Activated naive CD8-positive, alpha-beta T cell treated with anti-CD3 and anti-CD28 coated beads, Interleukin-2, amount 10 ng/mL, durations not matched to agents 7 days and 5 days (primary cell): ENCODE data around the gene RASAL2. TPM values are rescaled to one million over a fixed set of nuclear protein-coding genes. Genes with fewer than 3 reads are reported as not detected.
"Not testable (repeated sequence)": the region's sequence is repeated elsewhere in the genome, so short reads cannot be mapped to it uniquely, and the experiment has no call there.

ENCODE experiments used
- ATAC-seq: fragments of 150-1000 bp; cut with Tn5 transposase; one replicate; pipeline ENCODE4 v1.10.0; 2021; ENCODE audit warnings: low read depth, moderate library complexity
- POLR2A ChIA-PET: fragments of 350-600 bp; sonication (Branson Sonifier 250); formaldehyde crosslinking; loops from one replicate; lab custom pipeline; 2021; ENCODE audit warnings: antibody characterized with exemption; lab: Charles Lee
- DNase-seq: peaks from one replicate; pipeline ENCODE4 v3.0.0; 2021
- H3K27ac Mint-ChIP-seq: one replicate; pipeline ENCODE4 v1.8.0; 2022; ENCODE audit warnings: mild to moderate bottlenecking, mixed read lengths
- H3K27me3 Mint-ChIP-seq: one replicate; pipeline ENCODE4 v1.8.0; 2022; ENCODE audit warnings: mild to moderate bottlenecking, moderate library complexity, mixed read lengths
- H3K36me3 Mint-ChIP-seq: one replicate; pipeline ENCODE4 v1.8.0; 2021; ENCODE audit warnings: mild to moderate bottlenecking, mixed read lengths
- H3K4me1 Mint-ChIP-seq: one replicate; pipeline ENCODE4 v1.8.0; 2021; ENCODE audit warnings: mixed read lengths
- H3K4me3 Mint-ChIP-seq: one replicate; pipeline ENCODE4 v1.8.0; 2022; ENCODE audit warnings: mild to moderate bottlenecking, moderate library complexity, mixed read lengths
- H3K9me3 Mint-ChIP-seq: one replicate; pipeline ENCODE4 v1.8.0; 2021; ENCODE audit warnings: mixed read lengths
- total RNA-seq, 2 experiments: library from RNA; stranded (reverse); gene quantifications; one replicate each; pipeline ENCODE4 v1.2.3, GENCODE V29; 2021

RASAL2 gene
- total RNA-seq, 2 experiments from 2014 or later: 0.06 to 0.11 TPM

DNA sequence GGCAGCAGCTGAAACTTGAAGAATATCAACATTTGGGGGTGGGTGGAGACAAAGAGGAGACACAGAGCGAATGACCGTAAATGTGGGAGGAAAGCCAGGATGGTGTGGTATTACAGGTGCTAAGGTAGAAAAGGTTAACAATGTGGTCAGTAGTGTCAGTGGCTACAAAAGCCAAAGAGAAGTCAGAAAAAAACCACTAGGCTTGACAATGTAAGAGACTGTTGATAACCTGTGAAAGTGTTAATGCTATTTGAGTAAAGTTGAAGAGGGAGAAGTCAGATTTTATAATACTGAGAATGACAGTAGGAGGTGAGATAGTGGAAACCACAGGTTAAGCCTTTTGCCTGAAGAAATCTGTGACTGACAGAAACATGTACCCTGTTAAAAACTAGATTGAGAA is 282.1 kb downstream of the RASAL2 start:
- no peaks in the 10 kb centered on the region for H3K9me3 Mint-ChIP-seq
- ATAC-seq (no peak), DNase-seq (no peak)
- peaks cover 10% of the 10 kb centered on the region for H3K27me3 Mint-ChIP-seq
- no peaks in the 10 kb centered on the region for H3K36me3 Mint-ChIP-seq
- POLR2A ChIA-PET: no interaction called here
- no peaks in the 10 kb centered on the region for H3K4me1 Mint-ChIP-seq
- no peak overlapping the region for H3K4me3 Mint-ChIP-seq
- H3K27ac Mint-ChIP-seq: no peak overlapping the region

- H3K27me3 Mint-ChIP-seq: peaks cover 9% of the 10 kb centered on the region
- POLR2A ChIA-PET: no interaction called here
- DNase-seq: no peak
- no peak overlapping the region for H3K27ac Mint-ChIP-seq
- H3K9me3 Mint-ChIP-seq: no peaks in the 10 kb centered on the region
- no peaks in the 10 kb centered on the region for H3K4me1 Mint-ChIP-seq
- ATAC-seq: no peak
- H3K4me3 Mint-ChIP-seq: no peak overlapping the region
- H3K36me3 Mint-ChIP-seq: no peaks in the 10 kb centered on the region
Measured at GRCh38 chr1:178379807-178380206, 285.9 kb downstream of the RASAL2 start.

DNA sequence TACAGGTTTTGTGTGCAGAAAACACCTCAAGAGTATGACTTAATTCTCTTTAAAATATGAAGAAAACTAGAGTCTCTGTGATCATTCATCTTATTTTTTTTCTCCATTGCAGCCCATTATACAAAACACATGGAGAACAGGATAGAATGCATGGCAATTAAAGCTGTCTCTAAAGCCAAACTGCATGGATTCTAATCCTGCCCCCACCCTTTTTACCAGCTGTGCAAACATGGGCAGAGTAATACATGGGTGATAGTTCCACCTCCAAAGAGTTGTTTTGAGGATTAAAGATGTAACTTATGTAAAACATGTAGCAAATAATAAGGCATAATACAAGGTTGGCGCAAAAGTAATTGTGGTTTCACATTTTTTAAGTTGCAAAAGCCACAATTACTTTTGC is 288.5 kb downstream of the RASAL2 start:
- H3K9me3 Mint-ChIP-seq: no peaks in the 10 kb centered on the region
- ATAC-seq (no peak), DNase-seq (no peak)
- H3K4me3 Mint-ChIP-seq: no peak overlapping the region
- POLR2A ChIA-PET: no interaction called here
- no peaks in the 10 kb centered on the region for H3K36me3 Mint-ChIP-seq
- H3K27me3 Mint-ChIP-seq: peaks cover 9% of the 10 kb centered on the region
- no peaks in the 10 kb centered on the region for H3K4me1 Mint-ChIP-seq
- no peak overlapping the region for H3K27ac Mint-ChIP-seq

- ATAC-seq: no peak
- Mint-ChIP-seq H3K9me3 (no peaks in the 10 kb centered on the region), H3K4me3 (no peak overlapping the region), H3K36me3 (no peaks in the 10 kb centered on the region), H3K27ac (no peak overlapping the region), H3K27me3 (peaks cover 5% of the 10 kb centered on the region), H3K4me1 (no peaks in the 10 kb centered on the region)
- POLR2A ChIA-PET: no interaction called here
- no peak for DNase-seq
Measured at GRCh38 chr1:178385662-178386061, 291.8 kb downstream of the RASAL2 start.

DNA sequence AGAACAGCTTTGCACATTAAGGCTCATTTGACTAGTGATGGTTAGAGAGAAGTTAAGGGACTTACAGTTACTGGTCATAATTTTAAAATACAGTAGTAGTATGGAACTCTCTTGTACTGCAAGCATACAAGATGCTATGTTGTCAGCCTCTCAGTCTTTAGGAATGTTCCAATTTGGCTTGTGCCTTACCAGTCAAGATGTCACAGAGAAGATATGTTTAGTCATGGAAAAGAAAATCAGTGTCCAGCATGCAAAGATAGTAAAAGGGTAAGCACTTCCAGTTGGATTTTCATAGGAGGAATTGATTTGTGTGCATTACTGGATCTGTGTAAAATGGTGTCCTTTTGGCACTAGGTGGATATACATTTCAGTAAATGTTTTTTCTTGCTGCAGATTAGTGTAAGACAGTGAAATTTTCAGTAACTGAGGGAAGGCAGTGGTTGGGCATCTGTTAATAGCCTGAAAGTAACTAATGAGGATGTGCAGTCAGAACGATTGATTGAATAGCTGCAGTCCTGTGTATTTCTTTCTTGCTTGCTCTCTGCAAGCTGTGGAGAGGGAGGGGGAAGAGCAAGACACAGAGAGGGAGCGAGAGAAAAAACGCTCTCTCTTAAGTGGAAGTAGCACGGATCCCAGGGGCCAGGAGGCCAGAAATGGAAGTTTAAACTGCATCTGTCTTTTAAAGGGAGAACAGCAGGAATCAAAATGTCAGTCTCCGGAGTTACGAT is 294.7 kb downstream of the RASAL2 start:
- ATAC-seq: no peak
- Mint-ChIP-seq H3K4me1 (no peaks in the 10 kb centered on the region), H3K27me3 (no peaks in the 10 kb centered on the region), H3K9me3 (no peaks in the 10 kb centered on the region), H3K36me3 (no peaks in the 10 kb centered on the region), H3K4me3 (no peak overlapping the region), H3K27ac (no peak overlapping the region)
- DNase-seq: no peak
- POLR2A ChIA-PET: no interaction called here

DNA sequence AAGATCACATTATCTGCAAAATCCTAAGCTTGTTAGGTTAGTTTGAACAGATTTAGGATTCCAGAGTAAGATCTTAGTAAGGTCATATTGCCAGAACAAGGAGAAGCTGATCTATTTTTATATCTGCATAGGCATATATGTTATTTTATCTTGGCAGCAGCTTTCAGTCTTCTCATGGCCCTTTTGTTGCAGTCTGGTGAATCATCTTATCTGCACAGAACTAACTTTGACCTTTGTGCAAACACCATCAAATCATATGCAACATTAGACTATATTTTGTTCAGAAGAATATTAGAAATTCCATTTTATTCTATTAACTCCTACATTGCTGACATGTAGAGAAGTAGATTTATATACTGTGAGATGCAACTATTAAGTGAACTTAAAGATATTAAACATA is 295.5 kb downstream of the RASAL2 start:
- ATAC-seq: no peak
- POLR2A ChIA-PET: no interaction called here
- no peaks in the 10 kb centered on the region for H3K9me3 Mint-ChIP-seq

DNA sequence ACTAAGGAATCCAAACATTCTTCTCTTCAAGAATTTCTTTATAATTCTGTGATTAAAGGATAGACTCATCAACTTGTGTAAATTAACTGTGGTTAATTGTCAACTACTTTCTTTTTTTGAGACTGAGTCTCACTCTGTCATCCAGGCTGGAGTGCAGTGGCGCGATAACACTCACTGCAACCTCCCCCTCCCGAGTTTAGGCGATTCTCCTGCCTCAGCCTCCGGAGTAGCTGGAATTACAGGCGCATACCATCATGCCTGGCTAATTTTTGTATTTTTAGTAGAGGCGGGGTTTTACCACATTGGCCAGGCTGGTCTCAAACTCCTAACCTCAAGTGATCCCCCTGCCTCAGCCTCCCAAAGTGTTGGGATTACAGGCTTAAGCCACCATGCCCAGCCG is 296.4 kb downstream of the RASAL2 start:
- H3K27ac Mint-ChIP-seq, ATAC-seq, H3K27me3 Mint-ChIP-seq, H3K4me3 Mint-ChIP-seq, POLR2A ChIA-PET, DNase-seq, H3K9me3 Mint-ChIP-seq, H3K4me1 Mint-ChIP-seq, H3K36me3 Mint-ChIP-seq: not testable (repeated sequence)

More for the DNA sequence above, 295.5 kb downstream of the RASAL2 start:
- H3K27ac Mint-ChIP-seq: no peak overlapping the region
- H3K4me3 Mint-ChIP-seq: no peak overlapping the region
- DNase-seq: no peak
- no peaks in the 10 kb centered on the region for H3K27me3 Mint-ChIP-seq
- no peaks in the 10 kb centered on the region for H3K4me1 Mint-ChIP-seq
- no peaks in the 10 kb centered on the region for H3K36me3 Mint-ChIP-seq

DNA sequence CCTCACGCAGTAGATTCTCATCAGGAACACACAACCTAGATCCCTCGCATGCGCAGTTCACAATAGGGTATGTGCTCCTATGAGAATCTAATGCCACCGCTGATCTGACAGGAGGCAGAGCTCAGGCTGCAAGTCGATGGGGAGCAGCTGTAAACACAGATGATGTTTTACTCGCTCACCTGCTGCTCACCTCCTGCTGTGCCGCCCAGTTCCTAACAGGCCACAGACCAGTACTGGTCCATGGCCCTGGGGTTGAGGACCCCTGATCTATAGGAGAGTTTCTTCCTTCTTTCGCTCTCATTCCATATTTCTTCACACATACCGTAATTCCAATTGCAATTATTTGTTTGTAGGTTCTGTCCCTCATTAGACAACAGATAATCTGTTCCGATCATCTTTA is 299.5 kb downstream of the RASAL2 start:
- ATAC-seq: no peak
- Mint-ChIP-seq H3K27ac (no peak overlapping the region), H3K4me1 (no peaks in the 10 kb centered on the region)

DNA sequence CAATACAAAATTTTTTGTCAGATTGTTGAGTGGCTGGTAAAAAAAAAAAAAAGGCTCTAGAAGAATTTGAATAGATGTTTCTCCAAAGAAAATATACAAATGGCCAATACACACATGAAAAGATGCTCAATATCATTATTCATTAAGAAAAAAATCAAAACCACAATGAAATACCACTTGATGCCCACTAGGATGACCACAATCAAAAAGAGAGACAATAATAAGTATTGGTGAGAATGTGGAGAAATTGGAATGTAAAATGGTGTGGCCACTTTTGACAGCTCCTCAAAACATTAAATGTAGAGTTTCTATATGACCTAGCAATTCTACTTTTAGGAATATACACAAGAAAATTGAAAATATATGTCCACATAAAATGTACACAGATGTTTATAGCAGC is 302.9 kb downstream of the RASAL2 start:
- H3K36me3 Mint-ChIP-seq: no peaks in the 10 kb centered on the region
- DNase-seq (no peak), ATAC-seq (no peak)
- H3K4me1 Mint-ChIP-seq: no peaks in the 10 kb centered on the region
- peaks cover 2% of the 10 kb centered on the region for H3K27me3 Mint-ChIP-seq
- H3K27ac Mint-ChIP-seq: no peak overlapping the region
- H3K9me3 Mint-ChIP-seq: no peaks in the 10 kb centered on the region
- POLR2A ChIA-PET: no interaction called here
- H3K4me3 Mint-ChIP-seq: no peak overlapping the region

More for the DNA sequence above, 299.5 kb downstream of the RASAL2 start:
- no peaks in the 10 kb centered on the region for H3K36me3 Mint-ChIP-seq
- peaks cover 1% of the 10 kb centered on the region for H3K27me3 Mint-ChIP-seq
- no peaks in the 10 kb centered on the region for H3K9me3 Mint-ChIP-seq
- no peak for DNase-seq
- POLR2A ChIA-PET: no interaction called here
- H3K4me3 Mint-ChIP-seq: no peak overlapping the region

DNA sequence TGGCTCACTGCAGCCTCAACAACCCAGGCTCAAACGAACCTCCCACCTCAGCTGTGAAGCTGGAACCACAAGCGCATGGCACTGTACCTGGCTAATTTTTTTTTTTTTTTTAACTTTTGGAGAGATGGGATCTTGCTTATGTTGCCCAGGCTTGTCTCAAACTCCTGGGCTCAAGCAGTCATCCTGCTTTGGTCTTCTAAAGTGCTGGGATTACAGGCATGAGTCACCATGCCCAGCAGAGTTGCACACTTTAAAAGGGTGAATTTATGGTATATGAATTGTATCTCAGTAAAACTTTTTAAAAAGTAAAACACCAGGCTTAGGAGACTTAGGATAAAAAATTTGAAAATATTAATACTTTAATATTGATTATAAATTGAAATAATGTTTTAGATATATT is 303.8 kb downstream of the RASAL2 start:
- ATAC-seq (no peak), DNase-seq (no peak)
- POLR2A ChIA-PET: no interaction called here
- H3K27ac Mint-ChIP-seq: no peak overlapping the region
- H3K36me3 Mint-ChIP-seq: no peaks in the 10 kb centered on the region
- H3K27me3 Mint-ChIP-seq: peaks cover 2% of the 10 kb centered on the region
- H3K4me3 Mint-ChIP-seq: no peak overlapping the region
- H3K4me1 Mint-ChIP-seq: no peaks in the 10 kb centered on the region
- no peaks in the 10 kb centered on the region for H3K9me3 Mint-ChIP-seq

DNA sequence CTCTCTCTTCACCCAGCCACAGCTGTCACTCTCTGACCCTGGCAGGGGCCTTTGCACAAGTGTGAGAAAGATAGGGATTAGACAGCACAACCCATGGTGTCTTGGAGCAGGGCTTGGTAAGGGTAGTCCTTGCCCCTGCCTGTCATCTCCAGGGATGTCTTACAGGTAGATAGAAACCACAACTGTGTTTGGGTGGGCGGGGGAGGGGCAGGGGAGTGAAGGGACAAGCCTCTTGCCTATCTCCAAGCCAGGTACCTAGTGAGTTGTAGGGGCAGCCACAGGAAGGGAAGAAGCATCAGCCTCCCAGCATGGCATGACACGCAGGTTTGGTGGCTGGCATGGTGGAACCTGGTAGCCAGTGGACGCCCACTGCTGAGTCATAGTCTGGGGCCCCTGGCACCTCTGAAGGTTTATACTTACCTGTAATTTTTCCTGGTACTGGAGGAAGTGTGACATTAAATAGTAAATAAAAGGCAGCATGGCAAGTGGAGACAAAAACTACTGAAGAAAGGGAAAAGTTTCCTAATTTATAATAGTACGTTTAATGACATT is 305.3 kb downstream of the RASAL2 start:
- no peaks in the 10 kb centered on the region for H3K4me1 Mint-ChIP-seq
- peaks cover 2% of the 10 kb centered on the region for H3K27me3 Mint-ChIP-seq
- ATAC-seq (no peak), DNase-seq (no peak)
- no peak overlapping the region for H3K27ac Mint-ChIP-seq
- no peak overlapping the region for H3K4me3 Mint-ChIP-seq
- POLR2A ChIA-PET: no interaction called here
- H3K9me3 Mint-ChIP-seq: no peaks in the 10 kb centered on the region
- H3K36me3 Mint-ChIP-seq: no peaks in the 10 kb centered on the region

- peaks cover 2% of the 10 kb centered on the region for H3K27me3 Mint-ChIP-seq
- DNase-seq: no peak
Measured at GRCh38 chr1:178405137-178405536, 311.2 kb downstream of the RASAL2 start.

GRCh38 chr1:178407215-178407614 is 313.3 kb downstream of the RASAL2 start:
- H3K27ac Mint-ChIP-seq: no peak overlapping the region
- no peak overlapping the region for H3K4me3 Mint-ChIP-seq
- no peak for ATAC-seq
- H3K27me3 Mint-ChIP-seq: peaks cover 7% of the 10 kb centered on the region
- POLR2A ChIA-PET: no interaction called here
- DNase-seq: no peak
- no peaks in the 10 kb centered on the region for H3K4me1 Mint-ChIP-seq
- peaks cover 3% of the 10 kb centered on the region for H3K9me3 Mint-ChIP-seq
- H3K36me3 Mint-ChIP-seq: no peaks in the 10 kb centered on the region

More at GRCh38 chr1:178405137-178405536, 311.2 kb downstream of the RASAL2 start:
- POLR2A ChIA-PET: no interaction called here
- H3K36me3 Mint-ChIP-seq: no peaks in the 10 kb centered on the region
- peaks cover under 1% of the 10 kb centered on the region for H3K9me3 Mint-ChIP-seq
- H3K27ac Mint-ChIP-seq: no peak overlapping the region
- H3K4me1 Mint-ChIP-seq: no peaks in the 10 kb centered on the region
- no peak overlapping the region for H3K4me3 Mint-ChIP-seq
- ATAC-seq: no peak

DNA sequence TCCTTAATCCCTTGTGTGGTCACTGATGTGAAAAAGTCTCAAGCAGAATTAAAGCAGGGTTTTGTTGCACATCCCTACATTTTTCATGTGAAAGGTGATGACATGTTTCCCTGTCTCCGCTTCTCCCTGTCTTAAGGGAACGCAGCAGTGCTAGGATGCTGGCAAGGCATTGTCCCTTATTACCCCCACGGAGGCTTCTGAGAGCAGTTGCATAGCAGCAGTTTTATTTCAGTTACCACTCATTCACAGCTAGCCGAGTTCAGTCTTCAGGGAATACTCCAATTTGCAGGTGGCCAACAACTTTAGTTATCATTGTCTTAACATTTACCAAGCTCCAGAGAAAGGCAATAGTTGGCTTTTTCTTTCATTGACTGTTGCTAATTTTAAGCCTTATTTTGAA is 313.8 kb downstream of the RASAL2 start:
- H3K4me3 Mint-ChIP-seq: no peak overlapping the region
- peaks cover 3% of the 10 kb centered on the region for H3K9me3 Mint-ChIP-seq
- H3K27me3 Mint-ChIP-seq: peaks cover 7% of the 10 kb centered on the region
- no peaks in the 10 kb centered on the region for H3K4me1 Mint-ChIP-seq
- ATAC-seq: no peak
- no peak for DNase-seq
- H3K36me3 Mint-ChIP-seq: no peaks in the 10 kb centered on the region
- H3K27ac Mint-ChIP-seq: no peak overlapping the region
- POLR2A ChIA-PET: no interaction called here
